SK-N-SH treated with all-trans-retinoic acid at 6 μM for 48 hours (cell line): ENCODE results near the gene PDC.

Experiments used
- ARNTL ChIP-seq: fragments of 450-650 bp; formaldehyde crosslinking; IDR thresholded peaks from 2 replicates; pipeline ENCODE4 v1.5.0; 2020; ENCODE audit warnings: low read depth, mild to moderate bottlenecking, moderate library complexity, borderline replicate concordance
- BACH2 ChIP-seq: fragments of 250-450 bp; sonication (Bioruptor Pico); IDR thresholded peaks from 2 replicates; pipeline ENCODE4 v1.9.0; 2021; ENCODE audit warnings: mild to moderate bottlenecking, borderline replicate concordance
- CSDC2 ChIP-seq: fragments of 250-450 bp; sonication (Bioruptor Pico); IDR thresholded peaks from 2 replicates; pipeline ENCODE4 v1.5.0; 2020; ENCODE audit warnings: mild to moderate bottlenecking, moderate library complexity
- ESRRG ChIP-seq: fragments of 250-450 bp; sonication (Bioruptor Pico); IDR thresholded peaks from 2 replicates; pipeline ENCODE4 v1.6.1; 2021; ENCODE audit warnings: mild to moderate bottlenecking
- OSR1 ChIP-seq: fragments of 250-450 bp; sonication (Bioruptor Pico); IDR thresholded peaks from 2 replicates; pipeline ENCODE4 v1.8.0; 2022; ENCODE audit warnings: moderate library complexity, mild to moderate bottlenecking, inconsistent platforms
- TCF4 ChIP-seq: fragments of 250-450 bp; sonication (Bioruptor Pico); IDR thresholded peaks from 2 replicates; pipeline ENCODE4 v1.8.0; 2021; ENCODE audit warnings: mild to moderate bottlenecking, moderate library complexity, borderline replicate concordance
- TOX ChIP-seq: fragments of 250-450 bp; sonication (Bioruptor Pico); IDR thresholded peaks from 2 replicates; pipeline ENCODE4 v1.8.0; 2021; ENCODE audit warnings: mild to moderate bottlenecking, moderate library complexity, borderline replicate concordance
- ZC3H10 ChIP-seq: fragments of 250-450 bp; sonication (Bioruptor Pico); IDR thresholded peaks from 2 replicates; pipeline ENCODE4 v1.5.1; 2021; ENCODE audit warnings: mild to moderate bottlenecking, moderate library complexity
- ZFP3 ChIP-seq: fragments of 250-450 bp; sonication (Bioruptor Pico); IDR thresholded peaks from 2 replicates; pipeline ENCODE4 v1.5.0; 2020; ENCODE audit warnings: mild to moderate bottlenecking, moderate library complexity
- ZFP30 ChIP-seq: fragments of 450-650 bp; formaldehyde crosslinking; IDR thresholded peaks from 2 replicates; pipeline ENCODE4 v1.5.0; 2022; ENCODE audit warnings: mild to moderate bottlenecking, moderate library complexity
- ZNF70 ChIP-seq: fragments of 450-650 bp; formaldehyde crosslinking; IDR thresholded peaks from 2 replicates; pipeline ENCODE4 v1.5.0; 2020; ENCODE audit warnings: mild to moderate bottlenecking, moderate library complexity
- TF ChIP-seq, protein P1 (sequence below): fragments of 250-450 bp; sonication (Bioruptor Pico); IDR thresholded peaks from 2 replicates; pipeline ENCODE4 v1.5.1; 2020; ENCODE audit warnings: low read depth, mild to moderate bottlenecking, moderate library complexity
- TF ChIP-seq, protein P2 (sequence below): fragments of 250-450 bp; sonication (Bioruptor Pico); IDR thresholded peaks from 2 replicates; pipeline ENCODE4 v1.8.0; 2020; ENCODE audit warnings: mild to moderate bottlenecking, moderate library complexity, borderline replicate concordance
- TF ChIP-seq, protein P3 (sequence below): fragments of 250-450 bp; sonication (Bioruptor Pico); IDR thresholded peaks from 2 replicates; pipeline ENCODE4 v1.8.0; 2021; ENCODE audit warnings: low read depth, mild to moderate bottlenecking, moderate library complexity, borderline replicate concordance

DNA sequence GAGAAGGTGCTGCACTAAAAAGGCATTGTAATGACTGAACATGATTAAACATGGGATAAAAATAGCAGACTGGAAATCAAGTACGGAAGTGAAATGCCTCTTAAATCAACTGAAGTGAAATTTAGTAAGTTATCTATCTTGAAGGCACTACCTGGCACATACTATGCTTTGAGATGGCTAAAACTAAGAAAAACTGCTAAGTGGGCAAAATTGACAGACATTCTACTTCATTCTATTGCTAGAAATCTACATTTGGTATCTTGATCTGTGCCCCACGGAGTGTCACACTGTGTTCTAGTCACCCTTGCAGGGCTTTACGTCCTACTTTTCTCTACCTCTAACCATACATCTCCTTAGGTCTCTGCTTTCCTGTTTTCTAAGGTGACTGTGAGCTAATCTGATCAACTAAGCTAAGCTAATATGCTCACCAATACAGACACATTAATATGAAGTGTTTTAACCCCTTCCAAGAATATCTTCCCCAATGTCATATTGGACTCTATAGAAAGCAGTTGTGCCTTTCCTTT is 4.1 kb downstream of the PDC start:
- no peak for TF ChIP-seq ZFP3 (CRISPR knock-in tag)
- TF ChIP-seq, protein P1, sequence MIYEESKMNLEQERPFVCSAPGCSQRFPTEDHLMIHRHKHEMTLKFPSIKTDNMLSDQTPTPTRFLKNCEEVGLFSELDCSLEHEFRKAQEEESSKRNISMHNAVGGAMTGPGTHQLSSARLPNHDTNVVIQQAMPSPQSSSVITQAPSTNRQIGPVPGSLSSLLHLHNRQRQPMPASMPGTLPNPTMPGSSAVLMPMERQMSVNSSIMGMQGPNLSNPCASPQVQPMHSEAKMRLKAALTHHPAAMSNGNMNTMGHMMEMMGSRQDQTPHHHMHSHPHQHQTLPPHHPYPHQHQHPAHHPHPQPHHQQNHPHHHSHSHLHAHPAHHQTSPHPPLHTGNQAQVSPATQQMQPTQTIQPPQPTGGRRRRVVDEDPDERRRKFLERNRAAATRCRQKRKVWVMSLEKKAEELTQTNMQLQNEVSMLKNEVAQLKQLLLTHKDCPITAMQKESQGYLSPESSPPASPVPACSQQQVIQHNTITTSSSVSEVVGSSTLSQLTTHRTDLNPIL (CRISPR knock-in tag), result no peak
- TF ChIP-seq, protein P2, sequence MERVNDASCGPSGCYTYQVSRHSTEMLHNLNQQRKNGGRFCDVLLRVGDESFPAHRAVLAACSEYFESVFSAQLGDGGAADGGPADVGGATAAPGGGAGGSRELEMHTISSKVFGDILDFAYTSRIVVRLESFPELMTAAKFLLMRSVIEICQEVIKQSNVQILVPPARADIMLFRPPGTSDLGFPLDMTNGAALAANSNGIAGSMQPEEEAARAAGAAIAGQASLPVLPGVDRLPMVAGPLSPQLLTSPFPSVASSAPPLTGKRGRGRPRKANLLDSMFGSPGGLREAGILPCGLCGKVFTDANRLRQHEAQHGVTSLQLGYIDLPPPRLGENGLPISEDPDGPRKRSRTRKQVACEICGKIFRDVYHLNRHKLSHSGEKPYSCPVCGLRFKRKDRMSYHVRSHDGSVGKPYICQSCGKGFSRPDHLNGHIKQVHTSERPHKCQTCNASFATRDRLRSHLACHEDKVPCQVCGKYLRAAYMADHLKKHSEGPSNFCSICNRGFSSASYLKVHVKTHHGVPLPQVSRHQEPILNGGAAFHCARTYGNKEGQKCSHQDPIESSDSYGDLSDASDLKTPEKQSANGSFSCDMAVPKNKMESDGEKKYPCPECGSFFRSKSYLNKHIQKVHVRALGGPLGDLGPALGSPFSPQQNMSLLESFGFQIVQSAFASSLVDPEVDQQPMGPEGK, result no peak
- no peak for TF ChIP-seq TCF4 (CRISPR knock-in tag)
- TF ChIP-seq ARNTL (CRISPR knock-in tag), result no peak
- TF ChIP-seq CSDC2, result no peak
- TF ChIP-seq OSR1 (CRISPR knock-in tag), result no peak
- no peak for TF ChIP-seq ZNF70 (CRISPR knock-in tag)
- 0 out of 2 replicates have a peak, but pooled peaks have one; percentile 9 for TF ChIP-seq TOX (CRISPR knock-in tag)
- no peak for TF ChIP-seq ZFP30
- no peak for TF ChIP-seq ZC3H10 (CRISPR knock-in tag)
- TF ChIP-seq, protein P3, sequence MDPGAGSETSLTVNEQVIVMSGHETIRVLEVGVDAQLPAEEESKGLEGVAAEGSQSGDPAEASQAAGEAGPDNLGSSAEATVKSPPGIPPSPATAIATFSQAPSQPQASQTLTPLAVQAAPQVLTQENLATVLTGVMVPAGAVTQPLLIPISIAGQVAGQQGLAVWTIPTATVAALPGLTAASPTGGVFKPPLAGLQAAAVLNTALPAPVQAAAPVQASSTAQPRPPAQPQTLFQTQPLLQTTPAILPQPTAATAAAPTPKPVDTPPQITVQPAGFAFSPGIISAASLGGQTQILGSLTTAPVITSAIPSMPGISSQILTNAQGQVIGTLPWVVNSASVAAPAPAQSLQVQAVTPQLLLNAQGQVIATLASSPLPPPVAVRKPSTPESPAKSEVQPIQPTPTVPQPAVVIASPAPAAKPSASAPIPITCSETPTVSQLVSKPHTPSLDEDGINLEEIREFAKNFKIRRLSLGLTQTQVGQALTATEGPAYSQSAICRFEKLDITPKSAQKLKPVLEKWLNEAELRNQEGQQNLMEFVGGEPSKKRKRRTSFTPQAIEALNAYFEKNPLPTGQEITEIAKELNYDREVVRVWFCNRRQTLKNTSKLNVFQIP (CRISPR knock-in tag), result no peak
- no peak for TF ChIP-seq ESRRG (CRISPR knock-in tag)
- TF ChIP-seq BACH2, result no peak
